GM06990 (cell line): ENCODE data around the gene GPR55.

Experiments
- DNase-seq: peaks from one replicate; pipeline ENCODE4 v3.0.0-alpha.2; 2011; ENCODE audit not compliant: insufficient read length; ENCODE audit errors: extremely low read depth
- H3K27me3 ChIP-seq: replicated peaks from 2 replicates; pipeline ENCODE4 v1.6.0; 2011; ENCODE audit warnings: low read length; ENCODE audit not compliant: control insufficient read depth, insufficient read depth
- H3K36me3 ChIP-seq: 2 replicates; pipeline ENCODE4 v1.5.1; 2011; ENCODE audit warnings: low read length; ENCODE audit not compliant: control insufficient read depth, insufficient read depth
- H3K4me3 ChIP-seq: replicated peaks from 2 replicates; pipeline ENCODE4 v1.5.1; 2011; ENCODE audit warnings: low read depth, mild to moderate bottlenecking, control low read depth, low read length
- CTCF ChIP-seq: IDR thresholded peaks from 2 replicates; pipeline ENCODE4 v1.5.1; 2011; ENCODE audit warnings: low read length, control low read depth, mild to moderate bottlenecking, inconsistent platforms; ENCODE audit not compliant: insufficient read depth, poor library complexity, severe bottlenecking

The GPR55 gene

GRCh38 chr2:230889911-230890601, 35.0 kb downstream of the GPR55 start:
- DNase-seq = no peak
- no peaks in the 10 kb centered on the region for H3K27me3 ChIP-seq
- no peak overlapping the region for H3K4me3 ChIP-seq
- no peaks in the 10 kb centered on the region for H3K36me3 ChIP-seq
- no peak for TF ChIP-seq CTCF

- no peak for DNase-seq
- TF ChIP-seq CTCF = no peak
- H3K27me3 ChIP-seq = no peaks in the 10 kb centered on the region
- no peak overlapping the region for H3K4me3 ChIP-seq
- H3K36me3 ChIP-seq = no peaks in the 10 kb centered on the region
These were observed 36.1 kb downstream of the GPR55 start for GRCh38 chr2:230888824-230889400.

- TF ChIP-seq CTCF = no peak
- DNase-seq = no peak
- no peaks in the 10 kb centered on the region for H3K27me3 ChIP-seq
- no peak overlapping the region for H3K4me3 ChIP-seq
- no peaks in the 10 kb centered on the region for H3K36me3 ChIP-seq
These were observed 37.7 kb downstream of the GPR55 start for GRCh38 chr2:230887342-230887741.

GRCh38 chr2:230886671-230887071, 38.4 kb downstream of the GPR55 start:
- DNase-seq = no peak
- Histone ChIP-seq H3K4me3 (no peak overlapping the region), H3K36me3 (no peaks in the 10 kb centered on the region), H3K27me3 (no peaks in the 10 kb centered on the region)
- no peak for TF ChIP-seq CTCF

- no peak overlapping the region for H3K4me3 ChIP-seq
- H3K27me3 ChIP-seq = no peaks in the 10 kb centered on the region
- H3K36me3 ChIP-seq = no peaks in the 10 kb centered on the region
- no peak for DNase-seq
- TF ChIP-seq CTCF = no peak
These were observed 38.8 kb downstream of the GPR55 start for GRCh38 chr2:230886206-230886605.
